ENCODE data around the gene FHL3.

The FHL3 gene

GRCh38 chr1:38005195-38006007 is at the start of gene FHL3:
TSS of gene FHL3 (minus strand) at chr1:38005514. CDS start at chr1:37999412, 6,102 bp downstream.
- no peak for TF ChIP-seq CTCF (IDR thresholded peaks at IDR 0.05; ENCODE audit: low read depth, low read length)
- no peak for DNase-seq (ENCODE audit: extremely low read depth, low read depth)

GRCh38 chr1:38053416-38054091 is 48.2 kb upstream of the FHL3 start:
- no peak for TF ChIP-seq CTCF (IDR thresholded peaks at IDR 0.05; ENCODE audit: low read depth, low read length)
- no peak for DNase-seq (ENCODE audit: extremely low read depth, low read depth)

GRCh38 chr1:38052750-38053415 is 47.6 kb upstream of the FHL3 start:
- DNase-seq (ENCODE audit: extremely low read depth, low read depth) = no peak
- no peak for TF ChIP-seq CTCF (IDR thresholded peaks at IDR 0.05; ENCODE audit: low read depth, low read length)

GRCh38 chr1:38051079-38051543 is 45.8 kb upstream of the FHL3 start:
- no peak for TF ChIP-seq CTCF (IDR thresholded peaks at IDR 0.05; ENCODE audit: low read depth, low read length)
- no peak for DNase-seq (ENCODE audit: extremely low read depth, low read depth)

- no peak for DNase-seq (ENCODE audit: extremely low read depth, low read depth)
- TF ChIP-seq CTCF (IDR thresholded peaks at IDR 0.05; ENCODE audit: low read depth, low read length) = no peak
Observed at GRCh38 chr1:38050397-38051078, 45.2 kb upstream of the FHL3 start.

GRCh38 chr1:38047603-38048141 is 42.4 kb upstream of the FHL3 start:
- no peak for DNase-seq (ENCODE audit: extremely low read depth, low read depth)
- no peak for TF ChIP-seq CTCF (IDR thresholded peaks at IDR 0.05; ENCODE audit: low read depth, low read length)

Measured in AG09319 (cell line).